ENCODE data around the gene POLR3B. TPM values are rescaled to one million over a fixed set of nuclear protein-coding genes. Genes with fewer than 3 reads are reported as not detected.

Gene POLR3B
- total RNA-seq, 6 donors from 2014 or later: 7.2 to 14.7 (median 10.6) TPM

- Histone ChIP-seq H3K27ac (no peak overlapping the region), H3K9me3 (no peaks in the 10 kb centered on the region), H3K27me3 (no peaks in the 10 kb centered on the region), H3K36me3 (peaks cover 0 to 23% (median 7%) of the 10 kb centered on the region in 4 donors), H3K4me3 (no peak overlapping the region), H3K4me1 (no peaks in the 10 kb centered on the region)
- 86% methylated on average over 4 of the region's 4 CpGs for WGBS, 2 donors
- DNase-seq: no peak
- no peak for ATAC-seq (ENCODE audit: low FRiP score in 2 of 2)
- TF ChIP-seq CTCF (IDR thresholded peaks at IDR 0.05) (no peak), POLR2A (IDR thresholded peaks at IDR 0.05) (no peak), EP300 (IDR thresholded peaks at IDR 0.05) (no peak), POLR2AphosphoS5 (IDR thresholded peaks at IDR 0.05) (no peak)
These were observed 136.0 kb downstream of the POLR3B start for GRCh38 chr12:106493531-106493930.

- H3K4me1 ChIP-seq: no peaks in the 10 kb centered on the region
- no peak for TF ChIP-seq CTCF (IDR thresholded peaks at IDR 0.05)
- no peak for TF ChIP-seq POLR2AphosphoS5 (IDR thresholded peaks at IDR 0.05)
- no peak for TF ChIP-seq EP300 (IDR thresholded peaks at IDR 0.05)
- TF ChIP-seq POLR2A (IDR thresholded peaks at IDR 0.05): no peak
- ATAC-seq (ENCODE audit: low FRiP score in 2 of 2): no peak
- WGBS, 2 donors: 87 to 91% methylated on average over 5 of the region's 5 CpGs
- peaks cover 0 to 35% (median 8%) of the 10 kb centered on the region in 4 donors for H3K36me3 ChIP-seq
- H3K27me3 ChIP-seq: no peaks in the 10 kb centered on the region
- H3K27ac ChIP-seq: no peak overlapping the region
- DNase-seq: no peak
- no peak overlapping the region for H3K4me3 ChIP-seq
- no peaks in the 10 kb centered on the region for H3K9me3 ChIP-seq
These were observed 137.9 kb downstream of the POLR3B start for GRCh38 chr12:106495354-106495965.

- peak in 1 of 2 donors; percentile 31 for DNase-seq
These were observed 140.5 kb downstream of the POLR3B start for GRCh38 chr12:106498056-106498455.

GRCh38 chr12:106499628-106500027 lies 142.1 kb downstream of the POLR3B start:
- ATAC-seq (ENCODE audit: low FRiP score in 2 of 2): no peak
- 89 to 98% methylated on average over 2 of the region's 2 CpGs for WGBS, 2 donors

More at GRCh38 chr12:106498056-106498455, 140.5 kb downstream of the POLR3B start:
- Histone ChIP-seq H3K9me3 (no peaks in the 10 kb centered on the region), H3K36me3 (peaks cover 0 to 54% (median 16%) of the 10 kb centered on the region in 4 donors), H3K4me1 (no peaks in the 10 kb centered on the region), H3K27me3 (no peaks in the 10 kb centered on the region), H3K4me3 (no peak overlapping the region), H3K27ac (no peak overlapping the region)
- TF ChIP-seq POLR2A (IDR thresholded peaks at IDR 0.05) (no peak), EP300 (IDR thresholded peaks at IDR 0.05) (no peak), CTCF (IDR thresholded peaks at IDR 0.05) (no peak), POLR2AphosphoS5 (IDR thresholded peaks at IDR 0.05) (no peak)
- 29 to 51% methylated on average over 7 of the region's 7 CpGs for WGBS, 2 donors
- no peak for ATAC-seq (ENCODE audit: low FRiP score in 2 of 2)

More at GRCh38 chr12:106499628-106500027, 142.1 kb downstream of the POLR3B start:
- Histone ChIP-seq H3K27ac (no peak overlapping the region), H3K4me1 (no peaks in the 10 kb centered on the region), H3K9me3 (no peaks in the 10 kb centered on the region), H3K27me3 (no peaks in the 10 kb centered on the region), H3K36me3 (peaks cover 0 to 68% (median 19%) of the 10 kb centered on the region in 4 donors), H3K4me3 (no peak overlapping the region)
- no peak for TF ChIP-seq POLR2A (IDR thresholded peaks at IDR 0.05)
- no peak for TF ChIP-seq CTCF (IDR thresholded peaks at IDR 0.05)
- TF ChIP-seq POLR2AphosphoS5 (IDR thresholded peaks at IDR 0.05): no peak
- TF ChIP-seq EP300 (IDR thresholded peaks at IDR 0.05): no peak
- no peak for DNase-seq
